HG03439 (cell line): ENCODE data around the gene NRP2.
A peak's percentile ranks its signal among the peaks of the same experiment; 100 is the strongest.

Source experiments
- ATAC-seq: cut with Tn5 transposase; IDR thresholded peaks from one replicate; pipeline ENCODE4 v1.9.1; 2021; ENCODE audit warnings: mild to moderate bottlenecking, moderate library complexity; ENCODE audit not compliant: unreplicated experiment

Gene NRP2

DNA sequence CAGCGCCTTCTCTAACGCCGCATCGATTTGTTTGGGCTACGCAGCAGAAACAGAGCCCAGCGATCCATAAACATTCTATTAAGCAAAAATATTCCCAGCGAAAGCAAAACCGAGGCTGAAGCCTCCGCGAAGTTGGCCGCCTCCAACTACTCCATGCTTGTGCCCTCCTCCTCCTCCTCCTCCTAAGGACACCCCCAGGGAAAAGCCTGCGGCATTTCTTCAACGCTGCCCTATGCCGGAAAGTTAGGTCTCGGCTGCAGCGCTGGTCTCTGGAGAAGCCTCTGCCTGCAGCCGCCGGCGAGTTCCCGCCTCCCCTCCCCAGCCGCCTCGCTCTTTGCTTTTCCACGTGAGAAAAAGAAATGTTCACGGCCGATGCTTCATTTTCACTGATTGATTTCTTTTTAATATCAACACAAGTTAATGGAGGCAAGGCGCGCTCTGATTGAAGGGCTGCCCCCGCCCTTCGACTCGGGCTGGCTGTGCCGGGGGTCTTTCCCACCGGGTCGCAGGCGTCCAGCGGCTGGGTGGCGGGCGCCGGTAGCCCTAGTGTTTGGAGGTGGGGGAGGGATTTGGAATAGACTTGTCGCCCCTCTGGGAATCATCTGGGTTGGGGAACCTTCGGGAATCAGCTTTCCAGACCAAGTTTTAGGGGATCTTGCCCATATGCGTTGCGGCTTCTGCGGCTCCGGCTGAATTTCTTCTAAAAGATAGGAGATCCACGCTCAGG is 3.9 kb downstream of the NRP2 start:
- ATAC-seq = no peak

GRCh38 chr2:205686783-205687640 is 4.7 kb downstream of the NRP2 start:
- ATAC-seq = no peak

- no peak for ATAC-seq
Observed at GRCh38 chr2:205687641-205687956, 5.3 kb downstream of the NRP2 start.

DNA sequence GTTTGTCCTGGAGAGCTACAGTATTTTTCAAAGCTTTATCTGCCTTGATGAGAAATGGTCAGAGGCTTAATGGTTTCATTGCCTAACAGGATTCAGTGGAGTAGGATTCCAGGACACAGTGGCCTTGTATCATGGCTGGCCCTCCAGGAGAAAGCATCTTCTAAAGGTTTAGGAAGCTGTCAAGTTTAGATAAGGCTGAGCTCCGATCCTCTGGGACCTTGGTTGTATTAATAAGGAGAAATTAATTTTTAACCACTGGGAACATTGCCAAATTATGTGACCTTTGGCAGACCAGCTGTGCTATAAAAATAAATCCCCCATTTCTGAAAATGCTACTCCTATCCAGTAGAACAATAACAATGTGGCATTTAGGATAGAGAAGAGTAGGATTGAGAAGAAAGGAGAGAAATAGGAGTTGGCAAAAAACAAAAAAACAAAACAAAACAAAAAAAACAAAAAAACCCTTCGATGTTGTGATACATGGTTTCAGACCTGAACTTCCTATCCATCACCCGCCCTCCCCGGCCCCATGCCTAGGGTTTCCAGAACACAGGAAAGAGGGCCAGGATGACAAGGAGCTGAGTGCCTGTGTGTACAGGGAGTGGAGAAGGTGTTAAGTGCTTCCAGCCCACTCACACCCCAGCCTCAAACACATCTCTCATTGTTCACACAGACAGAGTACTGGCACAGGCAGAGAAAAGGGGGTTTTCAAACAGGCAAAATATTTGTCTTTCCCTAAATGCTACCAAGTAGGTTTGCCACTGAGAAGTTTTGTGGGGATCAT is 6.3 kb downstream of the NRP2 start:
- no peak for ATAC-seq

DNA sequence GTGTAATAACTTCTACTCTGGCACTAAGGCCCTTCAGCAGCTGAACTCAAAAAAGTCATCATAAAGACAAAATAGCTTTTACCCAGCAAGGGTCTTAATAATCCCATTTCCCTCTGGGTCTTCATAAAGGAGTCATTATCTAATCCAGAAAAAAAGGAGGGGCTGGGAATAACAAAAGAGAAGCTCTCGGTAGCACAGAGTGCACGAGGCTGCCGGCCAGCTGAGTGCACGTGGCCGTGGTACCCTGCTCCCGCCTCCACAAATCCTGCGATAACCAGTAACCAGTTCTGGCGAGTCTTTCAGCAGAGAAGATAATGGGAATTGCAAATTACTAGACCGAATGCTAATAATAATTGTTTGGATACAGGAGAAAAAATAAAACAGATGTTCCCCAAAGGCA is 7.5 kb downstream of the NRP2 start:
- no peak for ATAC-seq

- ATAC-seq = no peak
Observed at GRCh38 chr2:205692104-205692503, 9.8 kb downstream of the NRP2 start.

GRCh38 chr2:205694256-205694655 is 12.0 kb downstream of the NRP2 start:
- no peak for ATAC-seq

GRCh38 chr2:205695460-205695991 is 13.2 kb downstream of the NRP2 start:
- no peak for ATAC-seq

GRCh38 chr2:205696331-205696926 is 14.1 kb downstream of the NRP2 start:
- no peak for ATAC-seq

DNA sequence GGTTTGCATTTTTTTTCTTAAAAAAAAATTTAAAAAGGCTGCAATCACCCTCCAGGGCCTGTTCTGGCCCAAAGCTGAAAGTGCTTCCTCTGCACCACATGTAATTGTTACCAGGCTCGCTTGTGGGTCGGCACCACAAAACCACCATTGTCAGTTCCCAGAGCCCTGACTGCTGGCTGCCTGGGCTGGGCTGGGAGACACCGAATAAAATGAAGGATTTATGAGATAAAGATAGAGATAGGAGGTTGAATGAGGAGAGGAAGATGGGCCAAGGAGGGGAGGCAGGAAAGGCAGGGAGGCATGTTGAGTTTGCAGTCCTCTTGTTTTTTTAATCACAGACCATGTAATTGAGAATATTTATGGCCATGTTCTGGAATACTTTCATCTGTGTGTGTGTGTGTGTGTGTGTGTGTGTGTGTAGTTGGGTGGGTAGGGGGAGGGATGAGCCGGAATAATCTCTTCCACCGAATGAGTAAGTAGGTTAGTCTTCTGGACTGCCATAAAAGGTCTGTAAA is 14.7 kb downstream of the NRP2 start:
- no peak for ATAC-seq

DNA sequence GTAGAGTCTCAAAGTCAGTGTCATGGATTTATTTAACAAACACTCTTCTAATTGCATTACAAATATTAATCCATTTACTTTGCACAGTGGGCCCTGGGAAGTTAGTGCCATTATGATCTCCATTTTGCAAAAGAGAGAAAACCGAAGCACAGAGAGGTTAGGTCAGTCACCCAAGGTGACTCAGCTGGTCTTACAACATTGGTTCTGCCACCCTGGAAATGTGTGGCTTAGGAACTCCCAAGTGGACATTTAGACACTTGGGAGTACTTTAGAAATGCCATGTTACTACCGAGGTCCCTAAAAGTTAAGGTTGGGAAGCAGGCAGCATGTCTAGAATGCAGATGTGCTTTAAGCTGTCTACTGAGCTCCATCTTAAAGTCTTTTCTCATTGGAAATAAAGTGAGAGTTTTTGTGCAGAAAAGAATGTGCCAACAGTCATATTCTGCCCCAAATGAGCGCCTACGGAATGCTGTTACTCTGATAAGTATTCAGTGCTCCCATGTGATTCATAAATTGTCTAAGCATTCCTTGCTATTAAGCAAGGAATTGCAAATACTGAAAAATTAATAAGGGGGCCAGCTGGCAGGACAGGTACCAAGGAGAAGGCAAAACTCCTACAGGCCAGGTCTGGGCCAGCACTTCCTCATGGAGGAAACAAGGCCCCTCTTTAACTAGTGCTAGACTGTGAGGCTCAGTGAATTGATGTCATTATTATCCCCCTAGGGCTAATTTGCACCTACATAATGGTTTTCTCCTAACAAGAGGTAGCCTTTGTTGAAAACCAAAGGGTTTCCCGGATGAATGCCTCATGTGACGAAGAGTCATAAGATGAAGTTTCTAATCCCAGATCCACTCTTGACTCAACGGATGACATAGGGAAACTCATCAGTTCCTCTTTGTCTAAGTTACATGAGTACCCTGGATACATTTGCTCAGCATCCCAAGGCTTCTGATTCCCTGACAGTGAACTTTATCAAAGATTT is 16.3 kb downstream of the NRP2 start:
- no peak for ATAC-seq

- ATAC-seq = no peak
Observed at GRCh38 chr2:205699515-205700289, 17.4 kb downstream of the NRP2 start.

DNA sequence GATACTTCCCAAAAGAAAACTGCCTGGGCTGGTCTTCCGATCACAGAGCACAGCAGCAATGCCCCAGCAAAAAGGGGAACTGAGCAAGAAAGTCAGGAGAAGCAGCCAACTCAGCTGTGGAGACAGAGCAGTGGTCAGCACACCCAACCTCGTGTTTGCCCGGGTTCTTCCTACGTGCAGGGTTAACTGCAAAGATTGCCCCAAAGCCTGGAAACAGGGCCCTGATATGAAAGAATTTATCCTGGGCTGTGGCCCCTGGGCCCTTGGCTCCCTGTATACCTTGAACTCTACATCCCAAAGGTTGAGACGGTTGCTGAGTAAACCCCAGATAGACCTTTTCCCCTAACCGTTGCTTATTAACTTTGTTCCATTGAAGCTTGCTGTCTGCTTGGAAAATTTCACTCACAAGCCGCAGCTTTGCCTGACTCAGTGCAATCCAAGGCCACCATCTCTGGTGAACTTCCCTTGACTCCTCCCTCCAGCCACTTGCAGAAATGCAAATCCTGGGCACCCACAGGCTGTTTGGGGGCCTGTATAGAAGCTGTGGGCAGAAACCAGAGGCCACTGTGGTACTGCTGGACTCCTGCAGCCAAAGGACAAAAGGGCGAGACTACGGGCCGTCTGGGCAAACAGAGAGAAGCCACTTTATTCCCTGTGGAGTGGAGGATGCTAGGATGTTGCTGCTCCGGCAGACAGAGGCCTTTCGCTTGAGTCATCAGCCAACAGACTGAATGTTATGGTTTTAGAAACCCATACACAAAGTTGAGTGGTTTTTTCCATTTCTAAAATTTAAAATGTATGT is 18.2 kb downstream of the NRP2 start:
- peak; percentile 72 for ATAC-seq

DNA sequence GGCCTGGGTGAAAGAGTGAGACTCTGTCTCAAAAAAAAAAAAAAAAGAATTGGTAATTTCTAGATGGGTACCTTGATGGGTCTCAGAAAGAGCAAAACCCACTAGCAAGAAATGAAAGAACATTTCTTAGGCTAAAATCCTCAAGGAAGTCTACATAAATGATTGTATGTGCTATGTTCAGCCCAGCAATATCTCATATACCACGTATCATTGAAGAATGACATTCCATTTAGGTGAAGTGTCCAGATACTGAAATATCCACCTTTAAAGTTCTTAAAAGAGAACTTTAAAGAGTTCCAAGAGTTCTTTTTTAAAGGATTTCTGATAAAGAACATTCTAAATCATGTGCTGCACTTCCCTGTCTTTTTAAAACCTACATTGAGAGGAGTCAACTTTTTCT is 19.2 kb downstream of the NRP2 start:
- no peak for ATAC-seq

- ATAC-seq = no peak
Observed at GRCh38 chr2:205702576-205702975, 20.3 kb downstream of the NRP2 start.

- no peak for ATAC-seq
Observed at GRCh38 chr2:205703471-205704126, 21.3 kb downstream of the NRP2 start.

DNA sequence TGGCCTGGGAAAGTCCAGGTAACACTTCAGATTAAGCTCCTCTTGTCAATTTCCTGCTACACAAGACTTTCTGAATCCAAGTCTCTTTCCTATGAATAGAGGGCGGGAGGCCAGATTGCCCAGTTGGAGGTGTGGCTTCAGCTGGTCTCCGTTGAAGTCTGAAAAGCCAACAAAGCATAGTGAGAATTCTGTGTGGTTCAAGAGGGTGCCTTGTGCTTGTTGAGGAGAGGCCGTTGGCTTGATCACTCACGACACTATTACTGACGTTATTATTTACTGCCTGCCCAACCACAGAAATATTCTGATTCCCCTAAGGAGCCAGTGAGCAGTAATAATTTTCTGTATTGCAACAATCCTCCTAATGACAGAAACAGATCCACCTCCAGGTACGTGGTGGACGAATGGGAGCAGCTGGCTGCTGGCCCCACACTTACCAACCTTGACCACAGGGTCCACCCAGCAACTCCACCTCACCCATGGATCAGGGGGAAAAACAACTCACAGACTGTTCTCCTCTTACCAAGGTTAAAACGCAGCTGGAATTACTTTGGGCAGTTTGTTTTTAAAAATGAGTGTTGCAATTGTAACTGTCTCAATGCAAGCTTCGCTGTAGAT is 21.9 kb downstream of the NRP2 start:
- no peak for ATAC-seq
